ENCODE measurements around the gene PLCB1. TPM values are rescaled to one million over a fixed set of nuclear protein-coding genes. Genes with fewer than 3 reads are reported as not detected.

PLCB1 gene
- total and polyA plus RNA-seq, 10 of the 15 experiments (the other 5 are each of a cell fraction or from before 2014, with no cell fraction given): 0.05 to 5.3 (median 0.17) TPM; not detected in 1

DNA sequence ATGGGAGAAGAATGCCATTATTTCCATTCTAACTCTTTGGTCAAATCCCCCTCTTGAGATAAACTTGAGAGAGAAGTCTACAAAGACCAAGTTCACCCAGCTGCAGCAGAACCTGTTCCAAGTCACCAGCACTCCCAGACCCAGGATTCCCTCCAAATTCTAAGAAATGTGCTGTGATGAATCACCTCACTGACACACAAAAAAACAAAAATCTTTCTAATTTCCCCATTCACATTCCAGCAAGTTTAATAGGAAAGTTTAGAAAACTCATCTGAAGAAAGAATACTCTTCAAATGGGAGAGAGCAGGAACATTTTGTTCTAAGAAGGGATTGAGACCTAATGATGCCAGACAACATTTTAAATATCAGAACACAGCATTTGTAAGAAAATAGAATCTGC, 723.2 kb downstream of the PLCB1 start:
- Histone ChIP-seq H3K79me2 (ENCODE audit: control insufficient read depth, insufficient read depth, low read length) (no peaks in the 10 kb centered on the region), H3K27me3 (replicated peaks in 1 of 2; ENCODE audit: control insufficient read depth in 2 of 2, insufficient read depth in 2 of 2, low read length in 1 of 2) (no peaks in the 10 kb centered on the region), H3K9ac (ENCODE audit: control insufficient read depth, insufficient read depth, low read length) (no peak overlapping the region), H2AFZ (ENCODE audit: control insufficient read depth, low read depth, low read length) (no peak overlapping the region), H3K4me3 (no peak overlapping the region), H3K4me2 (ENCODE audit: control insufficient read depth, insufficient read depth) (no peak overlapping the region), H3K27ac (ENCODE audit: control insufficient read depth, insufficient read depth) (no peak overlapping the region), H4K20me1 (ENCODE audit: control insufficient read depth, insufficient read depth) (no peaks in the 10 kb centered on the region), H3K4me1 (ENCODE audit: control insufficient read depth, insufficient read depth, low read length) (no peaks in the 10 kb centered on the region), H3K9me3 (replicated peaks; ENCODE audit: control insufficient read depth, insufficient read depth, low read length) (no peaks in the 10 kb centered on the region), H3K36me3 (ENCODE audit: control insufficient read depth in 2 of 2, insufficient read depth in 2 of 2, low read length in 1 of 2) (no peaks in the 10 kb centered on the region)
- ChIA-PET SMC1A (ENCODE audit: uncharacterized antibody, unreplicated experiment) (no interaction called here), CTCF (interaction anchor here (2.0 kb wide), 1 partner anchor 502 kb away, joined by 6 read pairs; no protein-coding TSS in a partner anchor), RAD21 (ENCODE audit: unreplicated experiment) (no interaction called here), POLR2A (no interaction called here)
- in situ Hi-C loops (cut with MboI): loop anchor here (10.0 kb wide), 1 partner anchor 499 kb away; no protein-coding TSS in a partner anchor
- no TSS peak for BruUV-seq (replicated peaks)
- no peak for TF ChIP-seq SMC3 (IDR thresholded peaks at IDR 0.05; ENCODE audit: borderline replicate concordance, low read length)
- TF ChIP-seq FOXM1 (IDR thresholded peaks at IDR 0.05; ENCODE audit: low read depth, low read length): no peak
- TF ChIP-seq KAT2A (conservative IDR thresholded peaks at IDR 0.05; ENCODE audit: control insufficient read depth, low read depth, low read length): no peak
- no peak for TF ChIP-seq PAX5 (IDR thresholded peaks at IDR 0.05; ENCODE audit: borderline replicate concordance, low read depth, low read length)
- no peak for TF ChIP-seq MEF2B (IDR thresholded peaks at IDR 0.05; ENCODE audit: partially characterized antibody, poor library complexity, severe bottlenecking)
- no peak for TF ChIP-seq TCF3 (IDR thresholded peaks at IDR 0.05; ENCODE audit: borderline replicate concordance, insufficient read depth, low read depth, low read length)
- TF ChIP-seq BRCA1 (IDR thresholded peaks at IDR 0.05; ENCODE audit: low read depth, low read length): no peak
- TF ChIP-seq KDM1A (IDR thresholded peaks at IDR 0.05; ENCODE audit: borderline replicate concordance): no peak
- FAIRE-seq: no peak
- no peak for ATAC-seq
- no peak for DNase-seq (ENCODE audit: low read depth, low spot score)
- intact Hi-C loops (cut with micrococcal nuclease; ENCODE audit: unreplicated experiment): loop anchor here (10.0 kb wide), 1 partner anchor 319 kb away; no protein-coding TSS in a partner anchor

- Histone ChIP-seq H3K9me3 (replicated peaks; ENCODE audit: control insufficient read depth, insufficient read depth, low read length) (no peaks in the 10 kb centered on the region), H3K79me2 (ENCODE audit: control insufficient read depth, insufficient read depth, low read length) (no peaks in the 10 kb centered on the region), H3K27ac (ENCODE audit: control insufficient read depth, insufficient read depth) (no peak overlapping the region), H4K20me1 (ENCODE audit: control insufficient read depth, insufficient read depth) (no peaks in the 10 kb centered on the region), H3K36me3 (ENCODE audit: control insufficient read depth in 2 of 2, insufficient read depth in 2 of 2, low read length in 1 of 2) (no peaks in the 10 kb centered on the region), H3K4me1 (ENCODE audit: control insufficient read depth, insufficient read depth, low read length) (no peaks in the 10 kb centered on the region), H3K4me2 (ENCODE audit: control insufficient read depth, insufficient read depth) (no peak overlapping the region), H3K4me3 (no peak overlapping the region), H3K27me3 (replicated peaks in 1 of 2; ENCODE audit: control insufficient read depth in 2 of 2, insufficient read depth in 2 of 2, low read length in 1 of 2) (no peaks in the 10 kb centered on the region), H3K9ac (ENCODE audit: control insufficient read depth, insufficient read depth, low read length) (no peak overlapping the region), H2AFZ (ENCODE audit: control insufficient read depth, low read depth, low read length) (no peak overlapping the region)
- ChIA-PET CTCF (no interaction called here), RAD21 (ENCODE audit: unreplicated experiment) (interaction anchor here (0.6 kb wide), 1 partner anchor 1079 kb away, joined by 3 read pairs; no protein-coding TSS in a partner anchor), POLR2A (no interaction called here), SMC1A (ENCODE audit: uncharacterized antibody, unreplicated experiment) (no interaction called here)
- intact Hi-C loops (cut with micrococcal nuclease; ENCODE audit: unreplicated experiment): loop anchor here (10.0 kb wide), 1 partner anchor 318 kb away; no protein-coding TSS in a partner anchor
- DNase-seq (ENCODE audit: low read depth, low spot score) (no peak), FAIRE-seq (no peak), ATAC-seq (no peak)
- in situ Hi-C loops (cut with MboI): loop anchor here (10.0 kb wide), 1 partner anchor 498 kb away; no protein-coding TSS in a partner anchor
- WGBS (ENCODE audit: insufficient coverage, insufficient replicate concordance, low lambda C conversion rate, missing lambda C conversion rate): 93% methylated on average over 1 of the region's 1 CpG
- BruUV-seq (replicated peaks): no TSS peak
- TF ChIP-seq TBL1XR1 (IDR thresholded peaks at IDR 0.05; ENCODE audit: low read depth, low read length): no peak
- TF ChIP-seq, protein P1, sequence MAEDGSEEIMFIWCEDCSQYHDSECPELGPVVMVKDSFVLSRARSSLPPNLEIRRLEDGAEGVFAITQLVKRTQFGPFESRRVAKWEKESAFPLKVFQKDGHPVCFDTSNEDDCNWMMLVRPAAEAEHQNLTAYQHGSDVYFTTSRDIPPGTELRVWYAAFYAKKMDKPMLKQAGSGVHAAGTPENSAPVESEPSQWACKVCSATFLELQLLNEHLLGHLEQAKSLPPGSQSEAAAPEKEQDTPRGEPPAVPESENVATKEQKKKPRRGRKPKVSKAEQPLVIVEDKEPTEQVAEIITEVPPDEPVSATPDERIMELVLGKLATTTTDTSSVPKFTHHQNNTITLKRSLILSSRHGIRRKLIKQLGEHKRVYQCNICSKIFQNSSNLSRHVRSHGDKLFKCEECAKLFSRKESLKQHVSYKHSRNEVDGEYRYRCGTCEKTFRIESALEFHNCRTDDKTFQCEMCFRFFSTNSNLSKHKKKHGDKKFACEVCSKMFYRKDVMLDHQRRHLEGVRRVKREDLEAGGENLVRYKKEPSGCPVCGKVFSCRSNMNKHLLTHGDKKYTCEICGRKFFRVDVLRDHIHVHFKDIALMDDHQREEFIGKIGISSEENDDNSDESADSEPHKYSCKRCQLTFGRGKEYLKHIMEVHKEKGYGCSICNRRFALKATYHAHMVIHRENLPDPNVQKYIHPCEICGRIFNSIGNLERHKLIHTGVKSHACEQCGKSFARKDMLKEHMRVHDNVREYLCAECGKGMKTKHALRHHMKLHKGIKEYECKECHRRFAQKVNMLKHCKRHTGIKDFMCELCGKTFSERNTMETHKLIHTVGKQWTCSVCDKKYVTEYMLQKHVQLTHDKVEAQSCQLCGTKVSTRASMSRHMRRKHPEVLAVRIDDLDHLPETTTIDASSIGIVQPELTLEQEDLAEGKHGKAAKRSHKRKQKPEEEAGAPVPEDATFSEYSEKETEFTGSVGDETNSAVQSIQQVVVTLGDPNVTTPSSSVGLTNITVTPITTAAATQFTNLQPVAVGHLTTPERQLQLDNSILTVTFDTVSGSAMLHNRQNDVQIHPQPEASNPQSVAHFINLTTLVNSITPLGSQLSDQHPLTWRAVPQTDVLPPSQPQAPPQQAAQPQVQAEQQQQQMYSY (CRISPR knock-in tag; IDR thresholded peaks at IDR 0.05): no peak
- TF ChIP-seq CTCF (IDR thresholded peaks at IDR 0.05 in 2 of 3, conservative IDR thresholded peaks at IDR 0.05 in 1 of 3; ENCODE audit: control insufficient read depth in 2 of 3, extremely low read depth in 1 of 3, insufficient read depth in 1 of 3, low read depth in 3 of 3, low read length in 3 of 3): no peak
- no peak for TF ChIP-seq JUNB (IDR thresholded peaks at IDR 0.05)
- no peak for TF ChIP-seq CBFB (IDR thresholded peaks at IDR 0.05; ENCODE audit: low read depth)
- TF ChIP-seq BACH1 (IDR thresholded peaks at IDR 0.05; ENCODE audit: borderline replicate concordance): no peak
Measured at GRCh38 chr20:8856668-8857067, 724.6 kb downstream of the PLCB1 start.
